Mesothelial cell of epicardium (in vitro differentiated cells): ENCODE results near the gene CDH23. TPM values are rescaled to one million over a fixed set of nuclear protein-coding genes. Genes with fewer than 3 reads are reported as not detected.

ENCODE experiments used
- DNase-seq, 2 experiments: peaks; one replicate each; pipeline ENCODE4 v3.0.0; 2021; ENCODE audit warnings: low spot score in 2 of 2; ENCODE audit not compliant: unreplicated experiment in 2 of 2
- H3K27ac Mint-ChIP-seq: 2 replicates; pipeline ENCODE4 v1.8.0; 2021; ENCODE audit warnings: mixed read lengths
- H3K27me3 Mint-ChIP-seq: 2 replicates; pipeline ENCODE4 v1.8.0; 2021; ENCODE audit warnings: low read depth, mixed read lengths
- H3K36me3 Mint-ChIP-seq: 2 replicates; pipeline ENCODE4 v1.8.0; 2021; ENCODE audit warnings: mixed read lengths
- H3K4me1 Mint-ChIP-seq: 2 replicates; pipeline ENCODE4 v1.8.0; 2021; ENCODE audit warnings: mixed read lengths
- H3K4me3 Mint-ChIP-seq: 2 replicates; pipeline ENCODE4 v1.8.0; 2021; ENCODE audit warnings: mild to moderate bottlenecking, moderate library complexity, mixed read lengths
- H3K9me3 Mint-ChIP-seq: 2 replicates; pipeline ENCODE4 v1.8.0; 2021; ENCODE audit warnings: mixed read lengths
- CTCF ChIP-seq: fragments of 200-600 bp; sonication (generic); IDR thresholded peaks from one replicate; pipeline ENCODE4 v1.5.0; 2021; ENCODE audit warnings: antibody characterized with exemption; ENCODE audit not compliant: unreplicated experiment
- total RNA-seq: library from RNA; stranded (reverse); gene quantifications from 3 replicates; pipeline ENCODE4 v1.2.1, GENCODE V29; 2021

CDH23 gene
- total RNA-seq, 1 donor from 2014 or later = 2.5 TPM

GRCh38 chr10:71817831-71818655 is 421.3 kb downstream of the CDH23 start:
- H3K27ac Mint-ChIP-seq = no peak overlapping the region
- no peaks in the 10 kb centered on the region for H3K27me3 Mint-ChIP-seq
- peaks cover 3% of the 10 kb centered on the region for H3K4me1 Mint-ChIP-seq
- DNase-seq = no peak
- no peaks in the 10 kb centered on the region for H3K9me3 Mint-ChIP-seq
- TF ChIP-seq CTCF = no peak
- H3K36me3 Mint-ChIP-seq = peaks cover 40% of the 10 kb centered on the region
- no peak overlapping the region for H3K4me3 Mint-ChIP-seq

- H3K4me1 Mint-ChIP-seq = no peaks in the 10 kb centered on the region
- no peaks in the 10 kb centered on the region for H3K27me3 Mint-ChIP-seq
- no peak overlapping the region for H3K27ac Mint-ChIP-seq
- no peak overlapping the region for H3K4me3 Mint-ChIP-seq
- TF ChIP-seq CTCF = no peak
- no peaks in the 10 kb centered on the region for H3K9me3 Mint-ChIP-seq
- peaks cover 41% of the 10 kb centered on the region for H3K36me3 Mint-ChIP-seq
- DNase-seq = no peak
Observed at GRCh38 chr10:71818674-71819260, 422.0 kb downstream of the CDH23 start.

- DNase-seq = no peak
- Mint-ChIP-seq H3K4me1 (no peaks in the 10 kb centered on the region), H3K9me3 (no peaks in the 10 kb centered on the region), H3K27ac (no peak overlapping the region), H3K36me3 (peaks cover 41% of the 10 kb centered on the region), H3K27me3 (no peaks in the 10 kb centered on the region), H3K4me3 (no peak overlapping the region)
- no peak for TF ChIP-seq CTCF
Observed at GRCh38 chr10:71819441-71819861, 422.7 kb downstream of the CDH23 start.

GRCh38 chr10:71819985-71820384 is 423.3 kb downstream of the CDH23 start:
- Mint-ChIP-seq H3K4me3 (no peak overlapping the region), H3K27me3 (no peaks in the 10 kb centered on the region), H3K4me1 (no peaks in the 10 kb centered on the region), H3K27ac (no peak overlapping the region), H3K36me3 (peaks cover 41% of the 10 kb centered on the region), H3K9me3 (no peaks in the 10 kb centered on the region)
- no peak for TF ChIP-seq CTCF
- DNase-seq = no peak

GRCh38 chr10:71820966-71821365 is 424.2 kb downstream of the CDH23 start:
- no peak for TF ChIP-seq CTCF
- DNase-seq = no peak
- Mint-ChIP-seq H3K4me1 (no peaks in the 10 kb centered on the region), H3K36me3 (peaks cover 41% of the 10 kb centered on the region), H3K9me3 (no peaks in the 10 kb centered on the region), H3K27ac (no peak overlapping the region), H3K4me3 (no peak overlapping the region), H3K27me3 (no peaks in the 10 kb centered on the region)
